Keratinocyte (primary cell): ENCODE results near the gene RAI14. TPM values are rescaled to one million over a fixed set of nuclear protein-coding genes. Genes with fewer than 3 reads are reported as not detected.

Source experiments
- DNase-seq: peaks from one replicate; pipeline ENCODE4 v3.0.0-alpha.2; 2011; ENCODE audit warnings: low read depth, missing footprints, low spot score
- FAIRE-seq: peaks from 2 replicates; lab custom pipeline; 2011; peaks lifted over from hg19 to GRCh38; lab: Jason Lieb, UNC
- H2AFZ ChIP-seq: 2 replicates; pipeline ENCODE4 v1.6.0; 2012; ENCODE audit warnings: low read length, control low read depth, inconsistent platforms; ENCODE audit not compliant: control insufficient read depth
- H3K27ac ChIP-seq: 2 replicates; pipeline ENCODE4 v1.5.1; 2011; ENCODE audit warnings: low read length; ENCODE audit not compliant: control insufficient read depth, insufficient read depth
- H3K27me3 ChIP-seq: 3 replicates; pipeline ENCODE4 v1.6.0; 2011; ENCODE audit warnings: low read length; ENCODE audit not compliant: control insufficient read depth, insufficient read depth; ENCODE audit errors: extremely low read depth
- H3K36me3 ChIP-seq, 2 experiments: 2 replicates in 1 of 2; 3 replicates in 1 of 2; pipeline ENCODE4 v1.5.1; 2011; ENCODE audit warnings: low read length in 2 of 2, mild to moderate bottlenecking in 1 of 2; ENCODE audit not compliant: control insufficient read depth in 2 of 2, insufficient read depth in 2 of 2; ENCODE audit errors: extremely low read depth in 1 of 2
- H3K4me1 ChIP-seq: 3 replicates; pipeline ENCODE4 v1.5.1; 2011; ENCODE audit warnings: low read length; ENCODE audit not compliant: control insufficient read depth, insufficient read depth; ENCODE audit errors: extremely low read depth
- H3K4me2 ChIP-seq: 3 replicates; pipeline ENCODE4 v1.6.0; 2011; ENCODE audit warnings: low read depth, low read length; ENCODE audit not compliant: control insufficient read depth, insufficient read depth; ENCODE audit errors: extremely low read depth
- H3K4me3 ChIP-seq, 3 experiments: fragments of 200-600 bp in 1 of 3; sonication (generic) in 1 of 3; 2 replicates in 2 of 3; 3 replicates in 1 of 3; pipeline ENCODE4 v1.5.1; 2011 to 2016; ENCODE audit warnings: low read length in 3 of 3, mild to moderate bottlenecking in 3 of 3, control low read depth in 2 of 3, inconsistent platforms in 1 of 3, low read depth in 1 of 3, mixed read lengths in 1 of 3, mixed run types in 1 of 3, moderate library complexity in 1 of 3; ENCODE audit not compliant: control insufficient read depth in 2 of 3, insufficient read depth in 2 of 3; ENCODE audit errors: extremely low read depth in 1 of 3
- H3K79me2 ChIP-seq: 2 replicates; pipeline ENCODE4 v1.6.0; 2012; ENCODE audit warnings: low read length; ENCODE audit not compliant: control insufficient read depth, insufficient read depth
- H3K9ac ChIP-seq: 3 replicates; pipeline ENCODE4 v1.6.0; 2011; ENCODE audit warnings: low read length; ENCODE audit not compliant: control insufficient read depth, insufficient read depth; ENCODE audit errors: extremely low read depth
- H3K9me1 ChIP-seq: 3 replicates; pipeline ENCODE4 v1.6.0; 2011; ENCODE audit warnings: low read length; ENCODE audit not compliant: control insufficient read depth, insufficient read depth; ENCODE audit errors: extremely low read depth
- H3K9me3 ChIP-seq: 2 replicates; pipeline ENCODE4 v1.5.1; 2012; ENCODE audit warnings: low read depth, low read length; ENCODE audit not compliant: control insufficient read depth
- H4K20me1 ChIP-seq: 3 replicates; pipeline ENCODE4 v1.6.0; 2011; ENCODE audit warnings: low read length; ENCODE audit not compliant: control insufficient read depth, insufficient read depth; ENCODE audit errors: extremely low read depth
- EZH2 ChIP-seq: IDR thresholded peaks from one replicate; pipeline ENCODE4 v1.6.1; 2012; ENCODE audit warnings: inconsistent platforms, mild to moderate bottlenecking, low read length, moderate library complexity
- dilution Hi-C: fragments of 300-500 bp; cut with MboI; formaldehyde crosslinking; loops from one replicate; pipeline ENCODE4 v1.7.0; 2020; ENCODE audit warnings: low sequenced_read_pairs; ENCODE audit not compliant: extremely low pct_ligation_motif_present
- polyA plus RNA-seq, 5 experiments: library from polyadenylated mRNA; depleted of rRNA in 3 of 5; stranded (reverse) in 3 of 5; stranded (forward) in 1 of 5; unstranded in 1 of 5; fragments of >200 nt; gene quantifications; 1 replicate in 1 of 5; 2 replicates in 3 of 5; 3 replicates in 1 of 5; pipeline versions ENCODE4 v1.2.1 to v1.2.3, GENCODE V29; 2011 to 2012; ENCODE audit warnings: missing spikeins in 2 of 5, low read depth in 1 of 5, low replicate concordance in 1 of 5
- TF ChIP-seq, protein P1 (sequence below), 3 experiments: IDR thresholded peaks in 1 of 3; conservative IDR thresholded peaks in 1 of 3; optimal IDR thresholded peaks in 1 of 3; 2 replicates in 2 of 3; 3 replicates in 1 of 3; pipeline versions ENCODE3 to v1.5.1; 2011; ENCODE audit warnings: low read length in 3 of 3, mild to moderate bottlenecking in 3 of 3, moderate library complexity in 2 of 3, control low read depth in 1 of 3, inconsistent platforms in 1 of 3; ENCODE audit not compliant: insufficient read depth in 2 of 3; ENCODE audit errors: extremely low read depth in 1 of 3

The RAI14 gene
- polyA plus RNA-seq, 1 donor (not counting 4 experiments of a cell fraction or from before 2014, with no cell fraction given) = 31.4 TPM

DNA sequence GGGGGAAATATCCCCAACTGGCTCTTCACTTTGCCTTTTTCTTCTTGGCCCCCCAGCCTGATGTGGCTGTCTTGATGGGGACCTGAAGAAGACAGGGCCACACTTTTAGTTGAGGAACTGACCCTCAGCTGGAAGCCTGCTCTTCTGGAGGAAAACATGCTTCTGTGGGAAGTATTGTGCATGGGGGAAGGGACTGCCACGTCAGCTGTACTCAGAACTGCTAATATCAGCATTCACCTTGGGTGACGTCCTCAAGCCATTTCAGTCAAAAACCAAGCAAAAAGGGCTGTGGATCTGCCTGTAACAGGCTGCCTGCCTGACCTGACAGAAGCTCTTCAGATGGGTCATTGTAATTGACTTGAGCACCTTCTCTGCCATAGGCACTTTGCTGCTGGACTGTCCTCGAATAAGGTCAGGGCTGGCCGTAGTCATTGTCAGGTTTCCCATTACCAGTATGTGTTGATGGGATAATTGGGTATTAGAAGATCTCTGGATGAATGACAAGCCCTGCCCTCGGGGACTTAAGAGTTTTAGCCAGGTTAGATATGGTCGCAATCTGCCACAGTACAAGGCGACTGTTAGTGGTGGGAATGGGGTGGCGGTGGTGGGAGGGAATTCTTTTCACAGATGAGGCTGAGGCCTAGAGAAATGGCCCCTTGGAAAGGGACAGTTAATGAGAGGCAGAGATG lies 10.4 kb downstream of the RAI14 start:
- DNase-seq (no peak), FAIRE-seq (no peak)
- Histone ChIP-seq H3K9me1 (no peaks in the 10 kb centered on the region), H2AFZ (no peak overlapping the region), H3K36me3 (peaks cover 7 to 8% of the 10 kb centered on the region in 2 experiments), H3K4me2 (no peak overlapping the region), H4K20me1 (no peaks in the 10 kb centered on the region), H3K79me2 (peaks cover 64% of the 10 kb centered on the region), H3K27me3 (no peaks in the 10 kb centered on the region), H3K9me3 (no peaks in the 10 kb centered on the region), H3K9ac (no peak overlapping the region), H3K27ac (no peak overlapping the region), H3K4me3 (no peak overlapping the region), H3K4me1 (no peaks in the 10 kb centered on the region)
- TF ChIP-seq, protein P1, sequence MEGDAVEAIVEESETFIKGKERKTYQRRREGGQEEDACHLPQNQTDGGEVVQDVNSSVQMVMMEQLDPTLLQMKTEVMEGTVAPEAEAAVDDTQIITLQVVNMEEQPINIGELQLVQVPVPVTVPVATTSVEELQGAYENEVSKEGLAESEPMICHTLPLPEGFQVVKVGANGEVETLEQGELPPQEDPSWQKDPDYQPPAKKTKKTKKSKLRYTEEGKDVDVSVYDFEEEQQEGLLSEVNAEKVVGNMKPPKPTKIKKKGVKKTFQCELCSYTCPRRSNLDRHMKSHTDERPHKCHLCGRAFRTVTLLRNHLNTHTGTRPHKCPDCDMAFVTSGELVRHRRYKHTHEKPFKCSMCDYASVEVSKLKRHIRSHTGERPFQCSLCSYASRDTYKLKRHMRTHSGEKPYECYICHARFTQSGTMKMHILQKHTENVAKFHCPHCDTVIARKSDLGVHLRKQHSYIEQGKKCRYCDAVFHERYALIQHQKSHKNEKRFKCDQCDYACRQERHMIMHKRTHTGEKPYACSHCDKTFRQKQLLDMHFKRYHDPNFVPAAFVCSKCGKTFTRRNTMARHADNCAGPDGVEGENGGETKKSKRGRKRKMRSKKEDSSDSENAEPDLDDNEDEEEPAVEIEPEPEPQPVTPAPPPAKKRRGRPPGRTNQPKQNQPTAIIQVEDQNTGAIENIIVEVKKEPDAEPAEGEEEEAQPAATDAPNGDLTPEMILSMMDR (optimal IDR thresholded peaks at IDR 0.05 in 1 of 3, IDR thresholded peaks at IDR 0.05 in 1 of 3, conservative IDR thresholded peaks at IDR 0.05 in 1 of 3; ENCODE audit: extremely low read depth in 1 of 3, insufficient read depth in 2 of 3, low read length in 3 of 3) = no peak
- no peak for TF ChIP-seq EZH2
- dilution Hi-C loops = no loop called here

DNA sequence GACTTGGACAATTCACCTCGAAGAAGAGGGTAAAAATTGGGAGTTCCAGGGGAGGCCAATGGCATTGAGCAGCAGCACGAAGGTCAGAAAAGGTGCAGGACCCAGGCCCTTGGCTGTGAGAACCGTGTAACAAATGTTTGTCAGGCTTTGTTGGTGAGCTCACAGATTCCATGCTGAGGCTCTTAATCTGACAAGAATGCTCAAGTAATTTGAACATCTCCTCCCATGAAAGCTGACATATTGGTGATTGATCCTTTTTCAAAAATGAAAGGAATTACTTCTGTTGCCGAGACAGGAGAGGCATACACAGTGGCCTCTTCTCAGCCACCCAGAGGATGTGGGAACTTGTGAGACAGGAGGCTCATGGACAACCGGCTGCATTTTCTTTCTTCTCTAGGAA lies 11.6 kb downstream of the RAI14 start:
- TF ChIP-seq, protein P1 (optimal IDR thresholded peaks at IDR 0.05 in 1 of 3, IDR thresholded peaks at IDR 0.05 in 1 of 3, conservative IDR thresholded peaks at IDR 0.05 in 1 of 3; ENCODE audit: extremely low read depth in 1 of 3, insufficient read depth in 2 of 3, low read length in 3 of 3) = no peak
- no peak for TF ChIP-seq EZH2
- H3K36me3 ChIP-seq = peaks cover 7% of the 10 kb centered on the region in 2 experiments

More for the DNA sequence above, 11.6 kb downstream of the RAI14 start:
- no peaks in the 10 kb centered on the region for H3K9me1 ChIP-seq
- H3K27ac ChIP-seq = no peak overlapping the region
- no peaks in the 10 kb centered on the region for H4K20me1 ChIP-seq
- H3K9me3 ChIP-seq = no peaks in the 10 kb centered on the region
- H3K79me2 ChIP-seq = peaks cover 62% of the 10 kb centered on the region
- H3K27me3 ChIP-seq = no peaks in the 10 kb centered on the region
- no peak for FAIRE-seq
- H2AFZ ChIP-seq = no peak overlapping the region
- dilution Hi-C loops = no loop called here
- H3K4me1 ChIP-seq = no peaks in the 10 kb centered on the region
- no peak for DNase-seq
- no peak overlapping the region for H3K4me3 ChIP-seq
- H3K4me2 ChIP-seq = no peak overlapping the region
- no peak overlapping the region for H3K9ac ChIP-seq
